ENCODE data around the gene C10orf90. TPM values are rescaled to one million over a fixed set of nuclear protein-coding genes. Genes with fewer than 3 reads are reported as not detected.

Gene C10orf90
- total RNA-seq, 1 donor from 2014 or later = not detected

DNA sequence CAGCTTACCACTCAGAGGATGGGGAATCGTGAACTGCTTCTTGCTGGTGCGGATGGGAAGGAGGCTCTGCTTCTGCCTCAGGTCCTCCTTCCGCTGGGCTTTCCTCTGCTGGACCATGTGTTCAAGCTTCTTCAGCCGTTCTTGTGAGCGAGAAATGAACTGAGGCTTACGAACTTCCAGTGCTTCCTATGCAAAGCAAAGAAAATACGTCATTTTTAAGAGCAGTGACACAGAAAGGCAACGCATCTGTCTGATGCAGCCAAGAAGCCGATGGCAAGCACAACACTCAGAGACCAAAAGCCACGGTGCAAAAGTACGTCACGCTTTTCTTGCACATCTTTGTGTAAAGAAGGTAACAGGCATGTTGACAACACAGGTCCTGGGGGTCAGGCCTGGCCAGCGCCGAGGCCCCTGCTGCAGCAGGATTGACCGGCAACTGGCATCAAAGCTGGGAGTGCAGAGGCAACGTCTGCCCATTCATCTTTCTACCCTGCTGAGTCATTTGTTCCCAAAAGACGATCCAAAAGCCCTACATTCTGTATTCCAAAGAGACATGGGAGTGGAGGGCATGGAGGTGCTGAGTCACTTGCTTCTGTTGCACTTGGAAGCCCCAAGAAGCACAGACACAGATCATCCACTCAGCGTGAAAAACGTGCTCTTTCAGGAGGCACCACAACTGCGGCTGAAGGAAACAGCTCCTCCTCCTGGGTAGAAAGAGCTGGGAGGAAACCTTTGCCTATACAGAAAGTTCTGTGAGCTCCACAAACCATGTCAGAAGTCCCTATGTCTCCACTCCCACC, 211.3 kb downstream of the C10orf90 start:
- no peaks in the 10 kb centered on the region for H3K4me1 ChIP-seq
- H3K9me3 ChIP-seq = no peaks in the 10 kb centered on the region
- DNase-seq = no peak
- TF ChIP-seq CTCF (IDR thresholded peaks at IDR 0.05) = no peak
- intact Hi-C loops (cut with DNase I) = no loop called here
- no peak overlapping the region for H3K4me3 ChIP-seq
- no peak overlapping the region for H3K27ac ChIP-seq
- no peaks in the 10 kb centered on the region for H3K36me3 ChIP-seq
- no peaks in the 10 kb centered on the region for H3K27me3 ChIP-seq
- ATAC-seq = no peak

GRCh38 chr10:126458466-126458865, 212.0 kb downstream of the C10orf90 start:
- TF ChIP-seq CTCF (IDR thresholded peaks at IDR 0.05) = no peak
- Histone ChIP-seq H3K36me3 (no peaks in the 10 kb centered on the region), H3K27me3 (no peaks in the 10 kb centered on the region), H3K4me3 (no peak overlapping the region), H3K27ac (no peak overlapping the region), H3K4me1 (no peaks in the 10 kb centered on the region), H3K9me3 (no peaks in the 10 kb centered on the region)
- no peak for DNase-seq
- intact Hi-C loops (cut with DNase I) = no loop called here
- ATAC-seq = peak; percentile 17

DNA sequence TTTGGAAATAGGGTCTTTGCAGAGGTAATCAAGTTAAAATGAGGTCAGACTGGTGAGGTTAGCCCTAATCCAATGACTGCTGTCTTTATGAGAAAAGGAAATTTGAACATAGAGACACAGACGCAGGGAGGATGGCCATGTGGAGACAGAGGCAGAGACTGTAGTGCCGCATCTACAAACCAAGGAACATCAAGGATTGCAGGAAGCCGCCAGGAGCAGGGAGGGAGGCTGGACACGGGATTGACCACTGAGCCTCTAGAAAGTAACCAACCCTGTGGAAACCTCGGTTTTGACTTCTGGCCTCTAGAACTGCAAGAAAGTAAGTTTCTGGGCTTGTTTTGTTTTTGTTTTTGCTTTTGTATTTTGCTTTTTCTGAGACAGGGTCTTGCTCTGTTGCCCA, 213.9 kb downstream of the C10orf90 start:
- Histone ChIP-seq H3K9me3 (no peaks in the 10 kb centered on the region), H3K27me3 (no peaks in the 10 kb centered on the region), H3K27ac (no peak overlapping the region), H3K36me3 (no peaks in the 10 kb centered on the region), H3K4me3 (no peak overlapping the region), H3K4me1 (no peaks in the 10 kb centered on the region)
- ATAC-seq (no peak), DNase-seq (no peak)
- no peak for TF ChIP-seq CTCF (IDR thresholded peaks at IDR 0.05)
- intact Hi-C loops (cut with DNase I) = no loop called here

DNA sequence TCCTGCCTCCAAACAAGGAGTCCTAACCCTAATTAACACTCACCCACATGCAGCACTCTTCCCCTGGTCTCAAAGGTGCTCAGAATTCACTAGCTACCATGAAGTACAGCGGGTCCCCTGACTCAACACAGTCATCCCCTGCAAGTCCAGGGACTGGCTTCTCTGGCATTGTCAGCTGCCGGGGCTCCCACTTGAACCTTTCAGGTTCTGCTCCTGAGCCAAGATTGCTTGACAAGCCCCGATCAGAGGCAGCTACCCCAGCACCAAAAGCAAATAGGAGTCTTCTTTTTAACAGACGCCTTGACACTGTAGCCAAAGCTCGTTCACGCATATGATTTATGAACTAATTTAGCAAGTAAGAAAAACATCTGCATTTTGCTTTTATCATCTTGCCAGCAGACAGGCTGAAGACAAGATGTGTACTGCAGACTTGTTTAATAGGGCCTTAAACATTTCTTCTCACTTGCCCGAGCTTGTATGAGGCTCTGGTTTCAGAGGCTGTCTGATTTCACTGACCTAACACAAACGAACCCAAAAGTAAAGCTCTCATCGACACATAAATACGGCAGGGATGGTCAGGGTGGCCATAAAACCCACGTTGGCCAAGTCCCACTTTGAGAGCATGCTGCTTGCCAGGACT, 214.6 kb downstream of the C10orf90 start:
- Histone ChIP-seq H3K27ac (no peak overlapping the region), H3K4me1 (no peaks in the 10 kb centered on the region), H3K4me3 (no peak overlapping the region), H3K9me3 (no peaks in the 10 kb centered on the region), H3K36me3 (no peaks in the 10 kb centered on the region), H3K27me3 (no peaks in the 10 kb centered on the region)
- TF ChIP-seq CTCF (IDR thresholded peaks at IDR 0.05) = no peak
- DNase-seq (no peak), ATAC-seq (no peak)
- intact Hi-C loops (cut with DNase I) = no loop called here

GRCh38 chr10:126455036-126455765, 215.3 kb downstream of the C10orf90 start:
- intact Hi-C loops (cut with DNase I) = no loop called here
- H3K27ac ChIP-seq = no peak overlapping the region
- no peak for TF ChIP-seq CTCF (IDR thresholded peaks at IDR 0.05)
- no peaks in the 10 kb centered on the region for H3K9me3 ChIP-seq
- no peaks in the 10 kb centered on the region for H3K36me3 ChIP-seq
- no peak for ATAC-seq
- DNase-seq = no peak
- H3K4me1 ChIP-seq = no peaks in the 10 kb centered on the region
- no peaks in the 10 kb centered on the region for H3K27me3 ChIP-seq
- no peak overlapping the region for H3K4me3 ChIP-seq
